Fibroblast of lung (primary cell): ENCODE results near the gene DDN. TPM values are rescaled to one million over a fixed set of nuclear protein-coding genes. Genes with fewer than 3 reads are reported as not detected.

ENCODE experiments used
- DNase-seq, 2 donors: peaks; one replicate each; pipeline versions ENCODE4 v3.0.0 to v3.0.0-alpha.2; 2010; ENCODE audit warnings: low read depth in 2 of 2
- H2AFZ ChIP-seq: 2 replicates; pipeline ENCODE4 v1.5.1; 2012; ENCODE audit warnings: low read length, control low read depth, inconsistent platforms
- H3K27ac ChIP-seq: 2 replicates; pipeline ENCODE4 v1.5.1; 2011; ENCODE audit warnings: low read length, control low read depth; ENCODE audit not compliant: insufficient read depth
- H3K27me3 ChIP-seq: 2 replicates; pipeline ENCODE4 v1.5.1; 2011; ENCODE audit warnings: mild to moderate bottlenecking, low read length; ENCODE audit not compliant: control insufficient read depth, insufficient read depth
- H3K36me3 ChIP-seq: 2 replicates; pipeline ENCODE4 v1.5.1; 2011; ENCODE audit warnings: low read length; ENCODE audit not compliant: control insufficient read depth, insufficient read depth
- H3K4me1 ChIP-seq: 2 replicates; pipeline ENCODE4 v1.5.1; 2011; ENCODE audit warnings: low read length; ENCODE audit not compliant: control insufficient read depth, insufficient read depth; ENCODE audit errors: extremely low read depth
- H3K4me2 ChIP-seq: 2 replicates; pipeline ENCODE4 v1.5.1; 2011; ENCODE audit warnings: low read length, control low read depth; ENCODE audit not compliant: insufficient read depth; ENCODE audit errors: extremely low read depth
- H3K4me3 ChIP-seq, 4 experiments: fragments of 200-600 bp in 1 of 4; sonication (generic) in 1 of 4; replicated peaks in 1 of 4; 2 replicates each; pipeline ENCODE4 v1.5.1; 2011 to 2016; ENCODE audit warnings: low read length in 4 of 4, low read depth in 3 of 4, mild to moderate bottlenecking in 3 of 4, control low read depth in 2 of 4, inconsistent platforms in 1 of 4, mixed read lengths in 1 of 4; ENCODE audit not compliant: insufficient read depth in 1 of 4; ENCODE audit errors: control extremely low read depth in 1 of 4
- H3K79me2 ChIP-seq: 2 replicates; pipeline ENCODE4 v1.5.1; 2012; ENCODE audit warnings: mild to moderate bottlenecking, low read length, inconsistent platforms; ENCODE audit not compliant: control insufficient read depth, insufficient read depth
- H3K9ac ChIP-seq: 2 replicates; pipeline ENCODE4 v1.5.1; 2011; ENCODE audit warnings: mild to moderate bottlenecking, low read length, control low read depth; ENCODE audit not compliant: insufficient read depth
- H3K9me3 ChIP-seq: 2 replicates; pipeline ENCODE4 v1.5.1; 2012; ENCODE audit warnings: low read depth, low read length; ENCODE audit not compliant: control insufficient read depth, insufficient read depth
- H4K20me1 ChIP-seq: 2 replicates; pipeline ENCODE4 v1.5.1; 2011; ENCODE audit warnings: low read length; ENCODE audit not compliant: control insufficient read depth, insufficient read depth; ENCODE audit errors: extremely low read depth
- CTCF ChIP-seq, 2 donors: IDR thresholded peaks in 1 of 2; conservative IDR thresholded peaks in 1 of 2; 1 replicate in 1 of 2; 2 replicates in 1 of 2; pipeline ENCODE4 v1.5.1; 2011 to 2012; ENCODE audit warnings: low read length in 2 of 2, control low read depth in 1 of 2, inconsistent platforms in 1 of 2, low read depth in 1 of 2, mild to moderate bottlenecking in 1 of 2
- EZH2 ChIP-seq: IDR thresholded peaks from 2 replicates; pipeline ENCODE4 v1.5.1; 2012; ENCODE audit warnings: low read length, control low read depth, mild to moderate bottlenecking; ENCODE audit errors: missing control alignments
- polyA plus RNA-seq, 2 donors: library from polyadenylated mRNA; depleted of rRNA in 1 of 2; stranded (reverse) in 1 of 2; unstranded in 1 of 2; fragments of >200 nt; gene quantifications; 2 replicates each; pipeline ENCODE4 v1.2.1, GENCODE V29; 2011 to 2012; ENCODE audit warnings: missing spikeins in 1 of 2
- total RNA-seq: library from RNA; depleted of rRNA; stranded (reverse); fragments of >200 nt; gene quantifications from 2 replicates; pipeline ENCODE4 v1.2.1, GENCODE V29; 2014

Gene DDN
- total and polyA plus RNA-seq, 2 donors (not counting 1 experiment from before 2014, with no cell fraction given): under 0.01 to 0.09 TPM

GRCh38 chr12:48969833-48970701, 29.1 kb downstream of the DDN start:
- Histone ChIP-seq H4K20me1 (no peaks in the 10 kb centered on the region), H3K4me3 (no peak overlapping the region), H3K4me1 (no peaks in the 10 kb centered on the region), H3K36me3 (no peaks in the 10 kb centered on the region), H3K9ac (no peak overlapping the region), H3K27ac (no peak overlapping the region), H3K4me2 (peak overlapping the region; percentile 8), H2AFZ (no peak overlapping the region), H3K27me3 (peaks cover 69% of the 10 kb centered on the region), H3K79me2 (no peaks in the 10 kb centered on the region), H3K9me3 (no peaks in the 10 kb centered on the region)
- peak; percentile 17 to 30 for DNase-seq
- no peak for TF ChIP-seq CTCF (conservative IDR thresholded peaks at IDR 0.05 in 1 of 2, IDR thresholded peaks at IDR 0.05 in 1 of 2; ENCODE audit: low read depth in 1 of 2, low read length in 2 of 2)
- peak; percentile 86 for TF ChIP-seq EZH2

GRCh38 chr12:48969160-48969771, 29.9 kb downstream of the DDN start:
- H4K20me1 ChIP-seq: no peaks in the 10 kb centered on the region
- no peak overlapping the region for H2AFZ ChIP-seq
- no peak overlapping the region for H3K4me2 ChIP-seq
- no peaks in the 10 kb centered on the region for H3K9me3 ChIP-seq
- no peak for TF ChIP-seq CTCF (conservative IDR thresholded peaks at IDR 0.05 in 1 of 2, IDR thresholded peaks at IDR 0.05 in 1 of 2; ENCODE audit: low read depth in 1 of 2, low read length in 2 of 2)
- TF ChIP-seq EZH2: no peak
- peaks cover 75% of the 10 kb centered on the region for H3K27me3 ChIP-seq
- no peak for DNase-seq
- no peaks in the 10 kb centered on the region for H3K79me2 ChIP-seq
- no peak overlapping the region for H3K4me3 ChIP-seq
- no peak overlapping the region for H3K9ac ChIP-seq
- H3K4me1 ChIP-seq: no peaks in the 10 kb centered on the region
- H3K27ac ChIP-seq: no peak overlapping the region
- no peaks in the 10 kb centered on the region for H3K36me3 ChIP-seq

GRCh38 chr12:48968467-48968866, 30.7 kb downstream of the DDN start:
- H3K27me3 ChIP-seq: peaks cover 74% of the 10 kb centered on the region
- no peaks in the 10 kb centered on the region for H3K36me3 ChIP-seq
- no peak overlapping the region for H3K4me3 ChIP-seq
- no peak overlapping the region for H2AFZ ChIP-seq
- DNase-seq: no peak
- no peak overlapping the region for H3K4me2 ChIP-seq
- H4K20me1 ChIP-seq: no peaks in the 10 kb centered on the region
- H3K27ac ChIP-seq: no peak overlapping the region
- H3K9me3 ChIP-seq: no peaks in the 10 kb centered on the region
- no peak overlapping the region for H3K9ac ChIP-seq
- H3K4me1 ChIP-seq: no peaks in the 10 kb centered on the region
- no peak for TF ChIP-seq EZH2
- no peak for TF ChIP-seq CTCF (conservative IDR thresholded peaks at IDR 0.05 in 1 of 2, IDR thresholded peaks at IDR 0.05 in 1 of 2; ENCODE audit: low read depth in 1 of 2, low read length in 2 of 2)
- no peaks in the 10 kb centered on the region for H3K79me2 ChIP-seq
